Ovary (tissue), 3 donors: ENCODE measurements around the gene RASA3.

Experiments used
- POLR2A ChIP-seq: fragments of 450-650 bp; IDR thresholded peaks from one replicate; pipeline ENCODE4 v1.6.1; 2017; ENCODE audit warnings: antibody characterized with exemption, mild to moderate bottlenecking, moderate library complexity
- TF ChIP-seq, protein P1 (sequence below), 3 donors: fragments of 450-650 bp in 2 of 3; fragments of 200-600 bp in 1 of 3; IDR thresholded peaks; one replicate each; pipeline versions ENCODE4 v1.5.1 to v1.8.0; 2016 to 2022; ENCODE audit warnings: antibody characterized with exemption in 3 of 3, mild to moderate bottlenecking in 1 of 3
- donor health status: DM: no; HTN: no; CAD: no.

DNA sequence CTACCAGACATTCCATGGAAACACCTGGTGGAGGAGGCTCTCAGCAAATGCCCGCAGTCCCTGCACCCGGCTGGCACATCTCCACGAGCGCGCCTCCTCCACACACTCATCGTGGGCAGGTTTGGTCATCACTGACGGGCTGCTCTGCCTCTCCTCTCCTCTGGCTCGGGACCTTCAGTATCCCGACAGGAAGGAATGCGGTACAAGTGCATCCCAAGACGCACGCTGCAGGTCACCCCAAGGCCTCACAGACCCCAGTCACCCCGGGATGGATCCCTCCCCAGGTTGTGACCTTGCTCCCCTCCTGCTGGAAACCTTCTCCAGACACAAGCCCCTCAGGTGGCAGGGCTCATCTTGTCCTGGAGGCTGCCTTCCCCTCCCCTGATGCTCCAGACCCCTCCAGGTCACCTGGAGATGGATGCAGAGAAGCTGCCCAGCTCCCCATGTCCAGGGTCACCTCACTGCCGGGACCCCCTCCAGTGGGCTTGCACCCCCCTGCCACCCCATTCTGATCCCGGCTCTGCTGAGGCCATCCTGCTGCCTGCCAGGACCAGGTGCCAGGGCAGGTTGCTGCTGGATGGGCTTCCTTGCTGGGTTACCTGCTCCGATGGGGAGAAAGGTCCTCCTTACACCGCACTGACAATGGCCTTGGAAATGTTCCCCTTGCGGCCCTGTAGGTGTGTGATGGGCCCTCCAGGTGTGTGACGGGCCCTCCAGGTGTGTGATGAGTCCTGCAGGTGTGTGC lies 188.4 kb downstream of the RASA3 start:
- TF ChIP-seq, protein P1, sequence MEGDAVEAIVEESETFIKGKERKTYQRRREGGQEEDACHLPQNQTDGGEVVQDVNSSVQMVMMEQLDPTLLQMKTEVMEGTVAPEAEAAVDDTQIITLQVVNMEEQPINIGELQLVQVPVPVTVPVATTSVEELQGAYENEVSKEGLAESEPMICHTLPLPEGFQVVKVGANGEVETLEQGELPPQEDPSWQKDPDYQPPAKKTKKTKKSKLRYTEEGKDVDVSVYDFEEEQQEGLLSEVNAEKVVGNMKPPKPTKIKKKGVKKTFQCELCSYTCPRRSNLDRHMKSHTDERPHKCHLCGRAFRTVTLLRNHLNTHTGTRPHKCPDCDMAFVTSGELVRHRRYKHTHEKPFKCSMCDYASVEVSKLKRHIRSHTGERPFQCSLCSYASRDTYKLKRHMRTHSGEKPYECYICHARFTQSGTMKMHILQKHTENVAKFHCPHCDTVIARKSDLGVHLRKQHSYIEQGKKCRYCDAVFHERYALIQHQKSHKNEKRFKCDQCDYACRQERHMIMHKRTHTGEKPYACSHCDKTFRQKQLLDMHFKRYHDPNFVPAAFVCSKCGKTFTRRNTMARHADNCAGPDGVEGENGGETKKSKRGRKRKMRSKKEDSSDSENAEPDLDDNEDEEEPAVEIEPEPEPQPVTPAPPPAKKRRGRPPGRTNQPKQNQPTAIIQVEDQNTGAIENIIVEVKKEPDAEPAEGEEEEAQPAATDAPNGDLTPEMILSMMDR (IDR thresholded peaks at IDR 0.05): no peak
- no peak for TF ChIP-seq POLR2A
